ENCODE results near the gene WASHC3.
"Not testable (repeated sequence)": the region's sequence is repeated elsewhere in the genome, so short reads cannot be mapped to it uniquely, and the experiment has no call there.

WASHC3 gene

DNA sequence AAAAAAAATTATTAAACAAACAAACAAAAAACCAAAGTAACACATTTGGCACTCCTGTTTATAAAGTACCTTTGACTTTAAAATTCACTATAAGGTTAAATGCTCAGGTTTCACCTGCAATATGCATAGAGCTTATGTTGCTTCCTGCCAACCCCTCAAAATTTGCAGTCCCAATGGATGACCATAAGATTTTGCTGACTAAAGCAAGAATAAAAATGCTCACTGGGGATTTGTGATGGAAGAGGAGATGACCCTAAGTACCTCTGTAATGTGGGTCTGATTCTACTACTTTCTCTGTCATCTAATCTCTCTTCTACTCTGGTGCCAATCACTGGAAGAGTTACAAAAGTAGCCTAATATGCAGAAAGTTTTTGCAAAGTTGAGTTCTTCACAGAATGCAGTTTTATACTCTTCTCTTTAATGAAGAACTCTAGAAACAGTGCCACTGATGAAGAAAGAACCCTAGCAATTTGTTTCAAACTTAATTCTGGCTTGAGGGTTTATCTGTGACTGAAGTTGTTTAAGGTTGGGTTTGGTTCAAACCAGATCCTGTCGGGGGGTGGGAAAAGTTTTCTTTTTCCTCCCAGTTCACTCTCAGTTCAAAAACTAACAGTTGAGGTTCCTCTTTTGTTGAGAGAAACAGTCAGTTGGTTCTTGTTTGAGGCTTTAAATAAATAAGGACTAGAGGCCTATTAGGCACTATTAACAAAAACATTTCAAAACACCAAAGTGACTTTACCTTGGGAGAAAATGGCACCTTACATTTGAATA lies 10.9 kb downstream of the WASHC3 start:
- no peak for DNase-seq

- no peak for DNase-seq
Measured at GRCh38 chr12:102043928-102044327, 17.9 kb downstream of the WASHC3 start.

- no peak for DNase-seq
Measured at GRCh38 chr12:102033991-102034745, 27.6 kb downstream of the WASHC3 start.

- no peak for DNase-seq
Measured at GRCh38 chr12:102031852-102032251, 29.9 kb downstream of the WASHC3 start.

DNA sequence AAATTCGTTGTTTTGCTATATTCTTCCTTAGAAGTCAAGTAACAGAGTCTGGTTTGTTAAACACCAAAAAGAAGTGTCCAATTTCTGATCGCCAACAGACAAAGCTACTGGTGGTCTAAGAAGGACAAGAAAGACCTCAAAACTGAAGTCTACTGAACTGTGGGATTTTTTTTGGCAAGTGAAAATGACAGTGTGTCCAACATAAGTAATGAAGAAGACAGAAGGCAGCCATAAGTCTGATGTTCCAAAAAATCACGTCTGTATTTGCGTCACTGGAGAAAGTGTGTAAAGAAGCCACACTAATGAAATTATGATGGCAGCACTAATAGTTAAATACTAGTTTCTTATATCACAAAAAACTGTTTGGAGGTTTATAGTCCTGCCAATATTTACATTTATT lies 32.6 kb downstream of the WASHC3 start:
- no peak for DNase-seq

- no peak for DNase-seq
Measured at GRCh38 chr12:102026728-102027127, 35.1 kb downstream of the WASHC3 start.

DNA sequence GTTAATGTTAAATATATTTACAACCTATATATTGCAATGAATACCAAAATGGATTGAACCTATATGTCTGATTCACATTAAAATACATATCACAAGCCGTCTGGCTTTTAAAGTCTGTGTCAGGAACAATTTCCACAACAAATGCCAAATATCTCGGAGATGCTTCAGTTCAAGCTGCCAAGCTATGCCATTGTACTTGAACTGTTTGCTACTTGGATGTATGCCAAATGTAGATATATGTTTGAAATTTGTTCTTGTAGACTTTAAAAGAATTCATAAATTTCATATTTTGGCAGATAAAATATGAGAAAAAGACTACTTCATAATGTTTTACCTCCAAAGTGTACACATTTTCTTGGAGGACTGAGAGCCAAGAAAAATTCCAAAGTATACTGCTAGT lies 37.0 kb downstream of the WASHC3 start:
- DNase-seq = no peak

DNA sequence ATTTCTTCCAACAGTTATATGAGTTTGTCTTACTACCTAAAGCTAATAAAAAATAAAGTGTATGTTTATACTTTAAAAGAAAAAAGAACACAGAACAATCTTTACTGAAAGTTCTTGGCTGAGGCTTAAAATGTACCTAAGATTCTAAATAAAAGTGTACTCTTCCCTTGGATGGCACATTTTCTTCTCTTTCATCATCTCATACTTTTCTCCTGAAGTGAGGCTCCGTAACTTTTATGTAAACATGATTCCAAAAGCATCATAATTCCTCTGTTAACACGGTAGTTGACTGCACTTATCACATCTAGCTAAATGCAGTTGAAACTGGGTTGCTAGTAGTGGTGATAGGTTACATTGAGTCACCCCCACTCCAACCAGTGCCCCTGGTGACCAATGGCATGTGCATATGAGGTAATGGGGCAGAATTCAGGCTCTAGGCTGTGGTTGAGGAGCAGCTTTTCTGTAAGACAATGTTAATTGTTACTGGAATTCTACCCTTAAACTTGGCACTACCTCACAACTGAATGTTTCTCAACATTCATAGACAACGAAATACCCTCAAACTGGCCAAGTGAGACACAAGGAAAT lies 38.4 kb downstream of the WASHC3 start:
- DNase-seq = no peak

DNA sequence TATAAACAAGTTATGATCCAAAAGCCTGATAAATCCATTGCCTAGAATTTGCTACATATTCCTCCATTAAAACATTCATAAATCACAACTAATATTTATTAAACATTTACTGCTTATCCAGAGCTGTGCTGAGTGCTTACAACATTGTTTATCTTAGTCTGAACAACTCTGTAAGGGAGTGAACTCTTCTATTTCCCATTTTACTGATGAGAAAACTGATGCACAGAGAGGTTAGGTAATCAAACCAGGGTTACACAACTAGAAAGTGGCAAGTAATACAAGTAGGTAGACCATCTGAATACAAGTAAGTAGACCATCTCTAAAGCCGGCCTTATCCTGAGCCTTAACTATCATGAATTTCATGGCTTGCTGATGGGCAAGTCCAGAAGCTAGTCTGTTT lies 39.5 kb downstream of the WASHC3 start:
- DNase-seq = no peak

- no peak for DNase-seq
Measured at GRCh38 chr12:102021540-102022246, 40.1 kb downstream of the WASHC3 start.

DNA sequence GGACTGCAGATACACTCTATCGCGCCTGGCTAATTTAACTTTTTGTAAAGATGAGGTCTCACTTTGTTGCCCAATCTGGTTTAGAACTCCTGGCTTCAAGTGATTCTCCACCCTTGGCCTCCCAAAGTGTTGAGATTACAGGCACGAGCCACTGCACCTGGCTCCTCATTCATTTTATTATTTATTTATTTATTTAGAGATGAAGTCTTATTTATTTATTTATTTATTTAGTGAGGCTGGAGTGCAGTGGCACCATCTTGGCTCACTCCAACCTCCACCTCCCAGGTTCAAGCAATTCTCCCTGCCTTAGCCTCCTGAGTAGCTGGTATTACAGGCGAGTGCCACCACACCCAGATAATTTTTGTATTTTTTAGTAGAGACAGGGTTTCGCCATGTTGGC lies 43.2 kb downstream of the WASHC3 start:
- DNase-seq = not testable (repeated sequence)

- no peak for DNase-seq
Measured at GRCh38 chr12:102016472-102016871, 45.3 kb downstream of the WASHC3 start.

GRCh38 chr12:102010265-102010994 lies 51.4 kb downstream of the WASHC3 start:
- no peak for DNase-seq

- DNase-seq = no peak
Measured at GRCh38 chr12:102009796-102010195, 52.0 kb downstream of the WASHC3 start.

DNA sequence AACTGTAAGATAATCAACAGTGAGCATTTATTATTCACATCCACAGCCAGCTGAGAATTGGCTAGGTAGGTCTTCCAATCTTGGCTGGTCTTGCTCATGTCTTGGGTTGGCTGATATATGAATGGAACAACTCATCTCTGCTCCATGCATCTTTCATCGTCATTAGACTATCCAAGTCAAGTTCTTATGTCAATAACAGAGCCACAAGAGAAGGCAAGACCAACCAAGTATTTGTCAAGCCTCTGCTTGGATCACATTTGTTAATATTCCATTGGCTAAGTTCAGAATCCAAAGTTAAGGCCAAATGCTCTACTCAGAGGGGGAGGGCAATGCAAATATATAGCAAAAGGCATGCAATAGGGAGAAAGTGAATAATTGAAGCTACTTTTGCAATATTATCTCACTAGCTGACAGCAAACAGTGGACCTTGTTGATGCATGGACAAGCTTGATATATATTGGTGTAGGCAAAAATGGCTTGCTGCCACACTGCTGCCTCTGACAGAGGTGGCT lies 53.1 kb downstream of the WASHC3 start:
- no peak for DNase-seq

DNA sequence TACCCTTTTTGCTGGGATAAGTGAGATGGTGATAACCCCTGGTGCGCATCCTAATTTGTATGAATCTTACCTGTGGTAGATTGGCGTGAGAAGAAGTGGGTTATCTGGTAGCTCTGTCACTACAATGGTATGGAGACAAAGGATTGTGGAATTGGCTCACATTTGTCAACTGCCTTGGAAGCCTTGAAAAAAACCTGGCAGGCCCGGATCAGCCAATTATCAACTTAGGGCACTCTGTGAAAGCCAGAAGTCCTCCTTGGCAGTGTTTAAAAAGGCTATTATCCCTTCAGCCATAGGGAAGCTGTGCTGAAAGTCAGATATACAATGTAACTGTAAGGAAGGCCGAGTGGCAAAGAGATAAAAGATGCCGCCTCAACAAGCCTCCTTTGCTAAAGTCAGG lies 56.5 kb downstream of the WASHC3 start:
- no peak for DNase-seq

DNA sequence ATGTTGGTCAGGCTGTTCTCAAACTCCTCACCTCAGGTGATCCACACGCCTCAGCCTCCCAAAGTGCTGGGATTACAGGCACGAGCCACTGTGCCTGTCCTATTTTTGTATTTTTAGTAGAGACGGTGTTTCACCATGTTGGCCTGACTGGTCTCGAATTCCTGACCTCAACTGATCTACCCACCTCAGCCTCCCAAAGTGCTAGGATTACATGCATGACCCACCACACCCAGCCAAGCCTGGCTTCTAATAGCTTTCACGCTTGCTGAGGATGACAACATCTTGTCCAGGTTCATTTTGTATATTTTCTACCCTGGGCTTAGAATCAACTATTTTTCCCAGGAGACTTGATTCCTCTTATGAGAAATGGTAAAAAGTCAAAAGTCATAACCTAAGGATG lies 64.7 kb downstream of the WASHC3 start:
- no peak for DNase-seq

GRCh38 chr12:101995684-101996083 lies 66.1 kb downstream of the WASHC3 start:
- DNase-seq = no peak

GRCh38 chr12:101992091-101992490 lies 69.7 kb downstream of the WASHC3 start:
- DNase-seq = no peak

- no peak for DNase-seq
Measured at GRCh38 chr12:101982307-101982706, 79.5 kb downstream of the WASHC3 start.

GRCh38 chr12:101981868-101982267 lies 79.9 kb downstream of the WASHC3 start:
- no peak for DNase-seq

DNA sequence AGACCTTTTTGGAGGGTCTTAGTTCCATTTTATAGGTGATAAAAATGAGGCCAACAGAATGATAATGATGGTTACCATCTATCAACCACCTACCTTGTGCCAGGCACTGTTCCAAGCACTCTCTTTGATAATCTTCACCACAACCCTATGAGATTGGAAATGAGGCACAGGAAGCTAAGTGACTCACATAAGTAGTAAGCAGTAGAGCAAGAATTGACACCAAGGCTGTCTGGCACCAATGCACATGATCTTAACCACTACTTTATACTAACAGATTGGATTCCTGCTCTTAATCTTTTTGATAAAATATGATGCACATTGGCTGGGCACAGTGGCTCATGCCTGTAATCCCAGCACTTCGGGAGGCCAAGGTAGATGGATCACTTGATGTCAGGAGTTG lies 93.0 kb downstream of the WASHC3 start:
- DNase-seq = no peak

Measured in femur (tissue), 1 donor.